ENCODE results near the gene BRCA1. TPM values are rescaled to one million over a fixed set of nuclear protein-coding genes. Genes with fewer than 3 reads are reported as not detected.

BRCA1 gene
- polyA plus RNA-seq, 3 donors = 1.0 to 3.6 (median 1.2) TPM

Other genes with a start within 250 kb of the BRCA1 start
- gene G6PC1, start 224.6 kb downstream of the BRCA1 start, polyA plus RNA-seq = under 1 TPM in 2 of 3 donors, not detected in 1; 0.03 to 0.11 TPM
- 10 to 100 TPM; 32.9 to 39.9 (median 37.6) TPM for gene AARSD1, start 160.9 kb downstream of the BRCA1 start, polyA plus RNA-seq
- 1 to 10 TPM in 1 of 3 donors, under 1 TPM in 2; 0.19 to 3.9 (median 0.40) TPM for gene PTGES3L, start 145.3 kb downstream of the BRCA1 start, polyA plus RNA-seq
- 1 to 10 TPM; 4.3 to 5.6 (median 4.6) TPM for gene RUNDC1, start 144.8 kb downstream of the BRCA1 start, polyA plus RNA-seq
- 1,000 to 10,000 TPM; 1,783 to 4,377 (median 3,127) TPM for gene RPL27, start 126.9 kb downstream of the BRCA1 start, polyA plus RNA-seq
- 10 to 100 TPM; 11.4 to 56.8 (median 34.1) TPM for gene IFI35, start 118.6 kb downstream of the BRCA1 start, polyA plus RNA-seq
- 100 to 1,000 TPM in 2 of 3 donors, 10 to 100 TPM in 1; 50.8 to 200 (median 118) TPM for gene VAT1, start 103.0 kb downstream of the BRCA1 start, polyA plus RNA-seq
- 1 to 10 TPM in 1 of 3 donors, under 1 TPM in 2; 0.22 to 1.8 (median 0.28) TPM for gene RND2, start 100.1 kb downstream of the BRCA1 start, polyA plus RNA-seq
- gene NBR1, start 45.9 kb upstream of the BRCA1 start, polyA plus RNA-seq = 10 to 100 TPM; 20.9 to 48.0 (median 30.2) TPM
- gene TMEM106A, start 86.5 kb upstream of the BRCA1 start, polyA plus RNA-seq = 1 to 10 TPM; 1.4 to 4.5 (median 3.6) TPM
- gene CCDC200, start 103.3 kb upstream of the BRCA1 start, polyA plus RNA-seq = 1 to 10 TPM in 1 of 3 donors, under 1 TPM in 1, not detected in 1; 0.10 to 2.5 TPM
- not detected for gene RNU2-1, start 108.6 kb upstream of the BRCA1 start, polyA plus RNA-seq

Measured in adipose tissue (tissue), 3 donors.